IPS-18c (cell line): ENCODE data around the gene TOP2A.

Experiments used
- H3K4me3 ChIP-seq: 2 replicates; pipeline ENCODE4 v1.7.0; 2013; ENCODE audit warnings: low read depth, mild to moderate bottlenecking, low read length, moderate library complexity; ENCODE audit not compliant: insufficient read depth
- H3K9me3 ChIP-seq: one replicate; pipeline ENCODE4 v1.6.1; 2013; ENCODE audit warnings: mild to moderate bottlenecking, low read length, moderate library complexity; ENCODE audit not compliant: control insufficient read depth, insufficient read depth

TOP2A gene

DNA sequence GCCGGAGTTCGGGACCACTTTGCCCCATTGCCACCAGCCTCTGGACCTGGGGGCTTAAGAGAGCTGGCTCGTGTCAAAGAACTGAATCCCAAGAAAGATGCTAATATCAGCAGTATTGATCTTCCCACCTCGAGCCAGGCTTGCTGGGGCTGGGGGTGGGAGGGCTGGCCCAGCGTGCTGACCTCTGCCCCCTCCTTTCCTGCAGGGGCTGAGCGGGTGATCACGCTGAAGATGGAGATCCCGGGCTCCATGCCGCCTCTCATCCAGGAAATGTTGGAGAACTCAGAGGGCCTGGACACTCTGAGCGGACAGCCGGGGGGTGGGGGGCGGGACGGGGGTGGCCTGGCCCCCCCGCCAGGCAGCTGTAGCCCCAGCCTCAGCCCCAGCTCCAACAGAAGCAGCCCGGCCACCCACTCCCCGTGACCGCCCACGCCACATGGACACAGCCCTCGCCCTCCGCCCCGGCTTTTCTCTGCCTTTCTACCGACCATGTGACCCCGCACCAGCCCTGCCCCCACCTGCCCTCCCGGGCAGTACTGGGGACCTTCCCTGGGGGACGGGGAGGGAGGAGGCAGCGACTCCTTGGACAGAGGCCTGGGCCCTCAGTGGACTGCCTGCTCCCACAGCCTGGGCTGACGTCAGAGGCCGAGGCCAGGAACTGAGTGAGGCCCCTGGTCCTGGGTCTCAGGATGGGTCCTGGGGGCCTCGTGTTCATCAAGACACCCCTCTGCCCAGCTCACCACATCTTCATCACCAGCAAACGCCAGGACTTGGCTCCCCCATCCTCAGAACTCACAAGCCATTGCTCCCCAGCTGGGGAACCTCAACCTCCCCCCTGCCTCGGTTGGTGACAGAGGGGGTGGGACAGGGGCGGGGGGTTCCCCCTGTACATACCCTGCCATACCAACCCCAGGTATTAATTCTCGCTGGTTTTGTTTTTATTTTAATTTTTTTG, 61.6 kb downstream of the TOP2A start:
- no peaks in the 10 kb centered on the region for H3K9me3 ChIP-seq
- no peak overlapping the region for H3K4me3 ChIP-seq

DNA sequence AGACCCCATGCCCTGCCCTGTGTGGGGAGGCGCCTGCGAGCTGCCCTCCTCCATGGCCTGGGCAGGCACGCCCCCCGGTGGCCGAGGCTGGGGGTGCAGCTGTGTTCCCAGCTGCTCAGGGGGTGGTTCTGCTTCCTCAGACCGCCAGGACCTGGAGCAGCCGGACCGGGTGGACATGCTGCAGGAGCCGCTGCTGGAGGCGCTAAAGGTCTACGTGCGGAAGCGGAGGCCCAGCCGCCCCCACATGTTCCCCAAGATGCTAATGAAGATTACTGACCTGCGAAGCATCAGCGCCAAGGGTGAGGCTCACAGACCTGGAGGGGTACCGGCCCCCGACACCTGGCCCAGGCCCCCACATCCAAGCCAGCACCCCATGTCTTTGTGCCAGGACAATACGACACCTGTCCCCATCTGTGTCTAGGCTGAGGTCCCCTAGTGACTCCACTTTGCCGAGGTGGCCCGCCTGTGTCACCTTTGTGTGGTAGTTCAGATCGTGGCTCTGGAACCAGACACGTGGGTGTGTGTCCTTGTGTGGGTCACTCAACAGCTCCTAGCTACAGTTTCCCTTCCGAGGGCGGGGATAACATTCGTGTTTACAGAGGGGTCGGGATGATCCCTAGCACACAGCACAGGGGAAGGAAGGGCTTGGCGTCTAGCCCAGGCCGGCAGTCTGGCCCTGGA, 62.4 kb downstream of the TOP2A start:
- no peak overlapping the region for H3K4me3 ChIP-seq

DNA sequence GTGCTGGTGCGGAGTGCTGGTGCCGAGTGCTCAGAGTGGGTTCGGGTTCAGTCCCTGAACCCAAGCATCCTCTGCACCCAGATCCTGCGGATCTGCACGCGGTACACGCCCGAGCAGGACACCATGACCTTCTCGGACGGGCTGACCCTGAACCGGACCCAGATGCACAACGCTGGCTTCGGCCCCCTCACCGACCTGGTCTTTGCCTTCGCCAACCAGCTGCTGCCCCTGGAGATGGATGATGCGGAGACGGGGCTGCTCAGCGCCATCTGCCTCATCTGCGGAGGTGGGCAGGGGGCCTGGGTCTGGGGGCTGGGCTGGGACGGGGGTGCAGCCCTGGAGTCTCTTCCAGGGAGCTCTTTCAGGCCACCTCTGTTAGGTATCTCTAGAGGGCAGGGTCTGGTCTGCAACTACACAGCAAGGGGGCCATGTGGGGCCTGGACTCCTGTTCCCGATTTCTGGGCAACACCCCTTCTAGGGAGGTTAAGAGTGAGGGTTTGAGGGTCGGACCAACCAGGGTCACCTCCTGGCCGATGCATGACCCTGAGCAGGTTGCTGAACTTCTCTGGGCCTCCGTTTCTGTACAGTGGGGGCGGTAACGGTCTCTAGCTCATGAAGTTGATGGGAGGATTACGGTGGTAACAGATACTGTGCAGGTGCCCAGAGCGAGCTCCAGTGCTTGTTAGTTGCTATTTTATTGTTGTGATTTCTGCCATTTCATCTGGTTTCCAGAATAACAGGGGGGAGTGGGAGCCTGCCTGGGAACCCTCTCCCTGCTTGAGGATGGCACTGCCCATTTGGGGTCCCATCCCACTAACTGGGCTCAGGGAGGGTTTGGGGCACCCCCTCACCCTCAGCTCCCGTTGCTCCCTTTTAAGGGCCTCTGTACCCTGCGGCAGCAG, 63.2 kb downstream of the TOP2A start:
- Histone ChIP-seq H3K4me3 (no peak overlapping the region), H3K9me3 (no peaks in the 10 kb centered on the region)

More for the DNA sequence above, 62.4 kb downstream of the TOP2A start:
- H3K9me3 ChIP-seq, result no peaks in the 10 kb centered on the region

DNA sequence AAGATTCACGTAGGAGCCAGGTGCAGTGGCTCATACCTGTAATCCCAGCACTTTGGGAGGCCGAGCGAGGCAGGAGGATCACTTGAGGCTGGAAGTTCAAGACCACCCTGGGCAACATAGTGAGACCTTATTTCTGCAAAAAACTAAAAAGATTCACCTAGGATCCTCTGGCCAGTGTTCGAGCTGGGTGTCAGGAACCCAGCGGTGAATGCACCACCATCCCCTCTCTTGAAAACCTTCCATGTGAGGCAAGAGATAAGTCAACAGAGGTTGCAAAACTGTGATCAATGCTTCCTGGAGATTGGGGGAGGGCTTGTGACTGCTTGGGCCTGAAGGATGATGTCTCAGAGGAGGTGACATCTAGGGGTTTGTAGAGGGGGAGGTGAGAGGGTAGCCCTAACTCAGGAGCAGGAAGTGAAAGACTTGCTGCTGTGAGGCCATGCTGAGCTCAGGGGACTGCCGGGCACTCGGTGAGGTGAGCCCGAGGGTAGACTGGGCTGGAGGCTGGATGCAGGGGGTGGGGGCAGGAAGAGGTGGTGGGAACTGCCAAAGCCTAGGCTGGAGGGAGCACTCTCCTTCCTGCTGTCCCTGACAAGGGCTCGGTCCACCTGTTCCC, 64.8 kb downstream of the TOP2A start:
- H3K4me3 ChIP-seq, result no peak overlapping the region
- no peaks in the 10 kb centered on the region for H3K9me3 ChIP-seq

DNA sequence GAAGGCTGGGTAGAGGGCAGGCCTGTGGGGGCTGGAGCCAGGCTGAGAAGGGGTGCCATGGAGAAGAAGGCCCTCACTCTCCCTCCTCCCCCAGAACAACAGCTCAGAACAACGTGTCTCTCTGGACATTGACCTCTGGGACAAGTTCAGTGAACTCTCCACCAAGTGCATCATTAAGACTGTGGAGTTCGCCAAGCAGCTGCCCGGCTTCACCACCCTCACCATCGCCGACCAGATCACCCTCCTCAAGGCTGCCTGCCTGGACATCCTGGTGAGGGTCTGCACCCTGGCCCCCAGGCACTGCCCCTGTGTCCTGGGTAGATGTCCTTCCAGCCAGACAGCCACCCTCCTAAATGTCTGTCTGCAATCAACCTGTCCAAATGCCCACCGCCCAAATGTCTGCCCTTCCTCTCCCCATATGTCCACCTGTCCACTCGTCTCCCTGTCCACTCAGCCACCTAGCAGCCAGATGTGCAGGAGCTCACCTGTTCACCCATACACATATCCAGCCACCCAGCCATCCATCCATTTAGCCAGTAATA, 65.4 kb downstream of the TOP2A start:
- Histone ChIP-seq H3K9me3 (no peaks in the 10 kb centered on the region), H3K4me3 (no peak overlapping the region)

DNA sequence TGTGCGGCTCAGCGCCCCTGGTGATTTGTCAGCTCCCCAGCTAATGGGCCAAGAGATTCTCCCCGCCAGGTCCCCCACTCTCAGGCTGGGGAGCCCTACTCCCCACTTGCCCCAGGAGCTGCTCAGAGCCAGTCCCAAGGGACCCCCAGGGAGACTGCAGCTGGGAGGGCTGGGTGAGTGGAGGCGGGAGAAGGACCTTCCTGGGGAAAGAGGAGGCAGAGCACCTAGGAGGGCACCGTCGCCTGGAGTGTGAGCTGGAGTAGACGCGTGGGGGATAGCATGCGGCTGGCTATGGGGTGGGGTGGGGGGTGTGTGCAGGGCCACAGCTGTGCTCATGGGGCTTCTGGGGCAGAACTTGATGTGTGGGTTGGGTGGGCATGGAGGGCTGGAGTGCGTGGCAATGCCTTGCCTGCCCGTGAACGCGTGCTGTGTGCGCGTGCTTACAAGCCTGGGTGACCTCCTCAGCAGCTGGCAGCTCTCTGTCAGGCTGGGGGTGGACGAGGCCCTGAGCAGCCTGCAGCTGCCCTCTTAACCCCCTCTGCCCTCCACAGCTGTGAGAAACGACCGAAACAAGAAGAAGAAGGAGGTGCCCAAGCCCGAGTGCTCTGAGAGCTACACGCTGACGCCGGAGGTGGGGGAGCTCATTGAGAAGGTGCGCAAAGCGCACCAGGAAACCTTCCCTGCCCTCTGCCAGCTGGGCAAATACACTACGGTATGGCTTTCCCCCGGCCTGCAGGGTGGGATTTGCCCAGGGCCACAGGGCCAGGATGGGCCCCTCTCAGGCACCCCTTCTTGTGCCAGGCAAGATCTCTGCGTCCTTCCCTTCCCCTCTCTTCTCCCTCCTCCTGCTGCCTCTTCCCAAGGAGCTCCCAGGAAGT, 66.1 kb downstream of the TOP2A start:
- no peaks in the 10 kb centered on the region for H3K9me3 ChIP-seq
- H3K4me3 ChIP-seq, result peak overlapping the region; percentile 3; the same call in 1 of the 2 replicates

DNA sequence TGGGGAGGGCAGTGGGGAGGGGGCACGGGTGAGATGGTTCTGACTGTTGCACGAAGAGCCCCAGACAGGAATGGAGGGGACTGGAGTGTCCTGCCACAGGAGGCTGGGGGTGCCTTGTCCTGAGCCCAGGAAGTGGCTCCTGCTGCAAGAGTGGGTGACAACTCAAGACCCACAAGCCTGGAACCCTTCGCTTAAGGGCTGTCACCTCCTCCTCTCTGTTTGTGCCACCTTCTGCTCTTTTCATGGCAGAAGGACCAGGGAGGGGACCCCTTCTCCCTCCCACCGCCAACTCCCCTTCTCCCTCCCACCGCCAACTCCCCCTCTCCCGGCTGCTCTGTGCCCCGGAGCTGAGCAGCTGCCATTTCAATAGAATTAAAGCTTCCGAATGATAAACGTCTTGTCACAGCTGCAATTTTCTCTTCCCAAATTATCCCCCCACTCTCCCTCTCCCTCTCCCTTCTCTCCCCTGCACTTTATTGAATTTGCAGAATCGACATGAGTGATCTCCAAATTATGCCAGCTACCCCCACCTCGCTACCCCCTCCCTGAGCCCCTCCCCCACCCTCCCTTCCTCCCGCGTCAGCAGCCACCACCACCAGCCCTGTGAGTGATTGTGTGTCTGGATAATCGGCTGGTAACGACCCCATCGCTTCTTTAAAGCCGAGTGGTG, 66.9 kb downstream of the TOP2A start:
- H3K4me3 ChIP-seq, result no peak overlapping the region
- H3K9me3 ChIP-seq, result no peaks in the 10 kb centered on the region

DNA sequence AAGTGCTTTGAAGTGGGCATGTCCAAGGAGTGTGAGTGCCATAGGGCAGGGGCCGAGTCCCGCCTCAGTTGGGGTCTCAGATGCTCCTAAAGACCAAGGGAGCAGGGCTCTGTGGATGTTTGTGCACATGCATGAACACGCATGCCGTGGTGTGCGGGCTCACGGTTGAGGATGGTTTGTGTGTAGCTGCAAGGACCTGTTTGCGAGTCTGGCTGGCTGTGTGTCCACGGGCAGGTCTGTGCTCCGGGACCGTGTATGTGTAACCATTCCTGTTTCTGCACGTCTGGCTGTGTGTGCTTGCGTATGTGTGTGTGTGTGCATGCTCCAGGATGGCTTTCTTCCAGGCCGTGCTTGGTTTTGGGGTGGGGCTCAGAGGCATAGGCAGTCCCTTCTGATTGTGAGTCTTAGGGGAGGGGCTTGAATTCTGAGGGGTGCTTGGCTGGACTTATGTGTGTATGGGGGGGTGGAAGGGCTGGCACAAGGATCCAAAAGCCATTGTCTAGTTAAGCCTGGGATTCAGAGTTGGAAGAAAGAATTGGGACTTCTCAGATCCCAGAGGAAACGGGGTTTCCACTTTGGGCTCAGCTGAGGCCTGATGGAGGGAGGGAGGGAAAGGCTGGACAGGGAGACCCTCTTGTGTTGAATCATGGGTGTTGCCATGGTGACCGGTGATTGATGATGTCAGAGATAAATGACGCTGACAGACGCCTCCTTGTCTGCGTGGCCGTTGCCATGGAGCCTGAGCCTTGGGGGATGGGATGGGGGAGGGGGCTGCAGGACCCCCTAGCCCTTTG, 67.6 kb downstream of the TOP2A start:
- H3K4me3 ChIP-seq, result no peak overlapping the region
- H3K9me3 ChIP-seq, result no peaks in the 10 kb centered on the region

DNA sequence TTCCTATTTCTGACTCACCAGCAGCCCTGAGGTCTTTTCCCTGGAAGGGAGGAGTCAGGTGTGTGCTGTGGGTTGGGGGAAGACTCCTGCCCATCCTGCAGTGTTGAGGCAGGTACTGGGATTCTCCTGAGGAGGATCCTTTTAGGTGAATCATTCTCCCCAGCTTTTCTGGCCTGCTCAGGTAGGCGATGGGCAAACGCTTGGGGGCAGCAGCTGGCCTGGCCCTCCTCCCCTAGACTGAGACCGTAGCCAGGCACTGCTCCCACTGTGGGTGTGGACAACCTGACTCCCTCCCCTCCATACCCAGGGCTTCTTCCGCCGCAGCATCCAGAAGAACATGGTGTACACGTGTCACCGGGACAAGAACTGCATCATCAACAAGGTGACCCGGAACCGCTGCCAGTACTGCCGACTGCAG, 68.2 kb downstream of the TOP2A start:
- H3K4me3 ChIP-seq, result no peak overlapping the region

DNA sequence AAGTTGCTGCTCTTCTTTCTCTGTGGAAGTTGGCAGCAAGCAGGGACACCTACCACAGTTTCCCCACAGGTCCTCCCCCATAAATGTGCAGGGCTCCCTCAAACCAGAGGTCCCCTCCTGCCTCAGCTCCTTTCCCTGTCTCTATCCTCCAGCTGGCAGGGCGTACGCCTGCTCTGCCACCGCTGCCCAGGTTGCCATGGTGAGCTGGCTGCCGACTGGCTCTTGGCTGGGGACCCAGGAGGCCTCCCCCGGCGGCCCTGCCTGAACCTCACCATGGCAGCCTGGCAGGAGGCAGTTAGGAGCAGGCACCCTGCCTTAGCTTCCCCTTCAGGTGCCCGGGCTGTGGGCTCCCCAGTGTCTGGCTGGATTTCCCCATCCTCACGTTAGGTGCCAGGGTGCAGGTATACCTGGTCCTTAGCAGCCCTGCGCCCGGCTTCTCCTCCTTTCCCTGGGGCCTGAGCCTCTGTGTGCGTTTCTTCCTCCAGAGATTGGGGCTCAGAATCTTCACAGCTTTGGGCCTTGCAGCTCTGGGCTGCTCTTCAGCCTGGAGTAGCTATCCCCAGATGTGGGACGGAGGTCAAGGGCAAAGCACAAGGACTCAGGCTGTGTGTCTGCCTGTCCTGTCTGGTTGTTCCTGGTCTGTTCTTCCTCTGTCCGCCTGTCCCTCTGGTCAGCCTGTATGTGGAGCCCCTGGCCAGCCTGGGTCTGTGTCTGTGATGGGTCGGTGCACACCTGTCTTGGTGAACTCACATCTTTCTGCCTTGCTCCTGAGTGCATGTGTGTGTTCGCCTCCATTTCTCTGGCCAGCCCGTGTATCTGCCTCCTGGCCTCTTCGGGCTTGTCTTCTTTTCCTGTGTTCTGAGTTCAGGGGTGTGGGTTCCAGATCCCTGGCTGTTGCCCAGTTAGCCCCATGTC, 68.9 kb downstream of the TOP2A start:
- Histone ChIP-seq H3K9me3 (no peaks in the 10 kb centered on the region), H3K4me3 (no peak overlapping the region)

More for the DNA sequence above, 68.2 kb downstream of the TOP2A start:
- no peaks in the 10 kb centered on the region for H3K9me3 ChIP-seq

DNA sequence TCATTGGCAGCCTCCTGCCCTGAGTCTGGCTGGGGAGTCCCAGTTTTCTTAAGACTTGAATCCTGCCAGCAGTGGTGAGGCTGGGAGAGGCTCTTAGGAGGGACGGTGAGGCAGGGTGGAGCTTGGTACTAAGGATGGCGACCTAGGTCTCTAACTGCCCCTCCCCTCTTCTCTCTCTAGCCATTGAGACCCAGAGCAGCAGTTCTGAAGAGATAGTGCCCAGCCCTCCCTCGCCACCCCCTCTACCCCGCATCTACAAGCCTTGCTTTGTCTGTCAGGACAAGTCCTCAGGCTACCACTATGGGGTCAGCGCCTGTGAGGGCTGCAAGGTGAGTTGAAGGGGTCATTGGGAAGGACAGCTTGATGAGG, 69.6 kb downstream of the TOP2A start:
- 0 out of 2 replicates have a peak overlapping the region, but pooled peaks have one; percentile 20 for H3K4me3 ChIP-seq
- no peaks in the 10 kb centered on the region for H3K9me3 ChIP-seq

DNA sequence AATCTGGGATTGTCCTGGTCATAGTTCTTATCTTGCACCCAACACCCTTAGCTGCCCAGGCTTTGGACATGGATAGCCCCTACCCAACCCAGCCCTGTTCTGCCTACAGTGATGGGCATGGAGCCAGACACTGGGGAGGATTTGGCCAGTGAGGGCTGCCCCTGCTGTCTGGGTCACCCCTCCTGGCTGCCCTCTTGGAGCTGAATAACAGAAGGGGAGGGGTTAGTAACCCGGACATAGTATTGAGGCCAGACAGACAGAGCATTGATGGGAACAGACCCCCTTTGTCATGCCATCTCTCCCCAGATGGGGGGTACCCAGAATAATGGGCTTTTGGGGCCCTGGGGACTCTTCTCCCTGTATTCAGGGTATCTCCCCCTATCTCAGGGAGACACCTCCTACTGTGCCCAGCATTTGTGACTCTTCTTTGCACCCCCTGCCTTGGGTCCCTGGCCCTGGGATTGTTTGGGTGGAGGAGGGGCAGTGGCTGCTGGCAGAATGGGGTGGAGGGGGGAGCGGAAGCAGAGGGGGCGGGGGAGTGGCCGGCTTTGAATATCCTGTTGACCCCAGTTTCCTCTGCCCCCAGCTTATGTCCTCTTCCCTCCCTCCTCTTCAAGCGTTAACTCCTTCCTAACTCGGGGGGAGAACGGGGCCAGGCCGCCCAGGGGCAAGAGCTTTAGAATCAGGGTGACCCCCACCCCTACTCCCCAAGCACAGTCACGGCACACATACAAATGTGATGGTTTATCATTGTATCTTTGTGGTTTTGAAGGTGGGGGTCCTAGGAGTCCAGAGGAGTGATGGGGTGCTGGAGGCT, 70.2 kb downstream of the TOP2A start:
- H3K4me3 ChIP-seq, result peak overlapping the region; percentile 20; the same call in 1 of the 2 replicates

DNA sequence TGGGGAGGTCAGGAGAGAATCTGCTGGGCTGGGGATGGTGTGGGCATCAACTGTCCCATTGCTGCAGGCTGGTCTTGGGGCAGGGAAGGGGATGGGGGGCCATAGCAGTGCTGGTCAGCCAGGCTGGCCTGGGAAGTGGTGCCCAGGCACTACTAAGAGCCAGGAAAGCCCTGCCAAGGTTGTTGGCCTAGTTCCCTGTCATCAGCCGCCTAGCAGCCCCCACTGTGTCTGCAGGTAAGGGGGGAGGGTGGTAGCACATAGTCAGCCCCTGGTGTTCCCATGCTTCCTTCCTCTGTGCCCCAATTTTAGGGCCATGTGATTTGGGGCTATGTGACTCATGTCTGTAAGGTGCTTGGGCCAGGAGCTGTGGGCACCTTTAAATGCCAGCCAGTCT, 70.9 kb downstream of the TOP2A start:
- Histone ChIP-seq H3K9me3 (no peaks in the 10 kb centered on the region), H3K4me3 (peak overlapping the region; percentile 15; the same call in 1 of the 2 replicates)

More for the DNA sequence above, 70.2 kb downstream of the TOP2A start:
- H3K9me3 ChIP-seq, result no peaks in the 10 kb centered on the region
